Mesothelial cell of epicardium (in vitro differentiated cells): ENCODE measurements around the gene TACC2. TPM values are rescaled to one million over a fixed set of nuclear protein-coding genes. Genes with fewer than 3 reads are reported as not detected.

ENCODE experiments used
- DNase-seq, 2 experiments: peaks; one replicate each; pipeline ENCODE4 v3.0.0; 2021; ENCODE audit warnings: low spot score in 2 of 2; ENCODE audit not compliant: unreplicated experiment in 2 of 2
- H3K27ac Mint-ChIP-seq: 2 replicates; pipeline ENCODE4 v1.8.0; 2021; ENCODE audit warnings: mixed read lengths
- H3K27me3 Mint-ChIP-seq: 2 replicates; pipeline ENCODE4 v1.8.0; 2021; ENCODE audit warnings: low read depth, mixed read lengths
- H3K36me3 Mint-ChIP-seq: 2 replicates; pipeline ENCODE4 v1.8.0; 2021; ENCODE audit warnings: mixed read lengths
- H3K4me1 Mint-ChIP-seq: 2 replicates; pipeline ENCODE4 v1.8.0; 2021; ENCODE audit warnings: mixed read lengths
- H3K4me3 Mint-ChIP-seq: 2 replicates; pipeline ENCODE4 v1.8.0; 2021; ENCODE audit warnings: mild to moderate bottlenecking, moderate library complexity, mixed read lengths
- H3K9me3 Mint-ChIP-seq: 2 replicates; pipeline ENCODE4 v1.8.0; 2021; ENCODE audit warnings: mixed read lengths
- CTCF ChIP-seq: fragments of 200-600 bp; sonication (generic); IDR thresholded peaks from one replicate; pipeline ENCODE4 v1.5.0; 2021; ENCODE audit warnings: antibody characterized with exemption; ENCODE audit not compliant: unreplicated experiment
- total RNA-seq: library from RNA; stranded (reverse); gene quantifications from 3 replicates; pipeline ENCODE4 v1.2.1, GENCODE V29; 2021

Gene TACC2
- total RNA-seq, 1 donor from 2014 or later, result 25.5 TPM

DNA sequence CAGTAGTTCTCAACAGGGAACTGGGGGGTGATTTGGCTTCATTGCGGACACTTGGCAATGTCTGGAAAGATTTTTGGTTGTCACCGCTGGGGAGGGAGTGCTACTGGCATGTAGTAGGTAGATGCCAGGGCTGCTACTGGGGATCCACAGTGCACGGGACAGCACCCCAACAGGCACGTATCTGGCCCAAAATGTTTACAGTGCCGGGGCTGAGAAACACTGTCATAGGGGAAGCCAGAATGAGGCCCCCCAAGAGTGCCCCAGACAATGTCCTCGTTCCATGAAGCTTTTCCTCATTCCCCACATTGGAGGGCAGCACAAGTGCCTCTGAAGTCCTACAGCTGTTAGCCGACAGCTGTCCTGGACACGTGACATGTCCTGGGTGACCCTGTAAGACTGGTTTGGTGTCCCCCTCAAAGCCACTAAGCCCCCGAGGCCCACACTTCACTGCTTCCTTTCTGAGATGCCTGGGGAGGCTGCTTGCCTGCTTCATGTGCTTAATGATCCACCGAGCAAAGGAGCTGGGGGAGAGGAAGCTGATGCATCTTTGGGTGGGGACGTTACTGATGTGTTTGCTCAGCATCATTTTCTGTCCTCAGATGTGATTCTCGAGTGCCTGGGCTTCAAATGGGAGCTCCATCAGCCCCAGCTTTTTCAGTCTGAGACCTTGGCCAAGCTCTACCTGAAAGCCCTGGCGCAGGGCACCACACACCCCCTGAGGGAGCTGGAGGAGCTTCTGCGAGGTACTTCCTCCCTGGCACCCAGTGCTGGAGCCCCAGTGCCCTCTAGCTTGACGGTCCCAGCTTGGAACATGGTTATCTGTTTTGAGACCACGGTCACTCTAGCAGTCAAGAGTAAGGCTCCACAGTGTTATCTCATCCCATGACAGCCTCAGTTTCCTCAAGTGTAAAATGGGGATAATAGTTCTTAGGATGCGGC lies 296.8 kb downstream of the TACC2 start:
- Mint-ChIP-seq H3K9me3 (peaks cover 4% of the 10 kb centered on the region), H3K4me1 (peaks cover 6% of the 10 kb centered on the region), H3K36me3 (no peaks in the 10 kb centered on the region), H3K4me3 (no peak overlapping the region), H3K27me3 (peaks cover 6% of the 10 kb centered on the region), H3K27ac (no peak overlapping the region)
- no peak for DNase-seq
- TF ChIP-seq CTCF, result no peak

- no peak overlapping the region for H3K4me3 Mint-ChIP-seq
- H3K9me3 Mint-ChIP-seq, result peaks cover 4% of the 10 kb centered on the region
- H3K27me3 Mint-ChIP-seq, result peaks cover 4% of the 10 kb centered on the region
- no peak for DNase-seq
- H3K4me1 Mint-ChIP-seq, result peaks cover 6% of the 10 kb centered on the region
- no peak for TF ChIP-seq CTCF
- no peaks in the 10 kb centered on the region for H3K36me3 Mint-ChIP-seq
- no peak overlapping the region for H3K27ac Mint-ChIP-seq
Measured at GRCh38 chr10:122286867-122287266, 297.9 kb downstream of the TACC2 start.

GRCh38 chr10:122287570-122287969 lies 298.6 kb downstream of the TACC2 start:
- Mint-ChIP-seq H3K27ac (no peak overlapping the region), H3K4me1 (peaks cover 6% of the 10 kb centered on the region)

DNA sequence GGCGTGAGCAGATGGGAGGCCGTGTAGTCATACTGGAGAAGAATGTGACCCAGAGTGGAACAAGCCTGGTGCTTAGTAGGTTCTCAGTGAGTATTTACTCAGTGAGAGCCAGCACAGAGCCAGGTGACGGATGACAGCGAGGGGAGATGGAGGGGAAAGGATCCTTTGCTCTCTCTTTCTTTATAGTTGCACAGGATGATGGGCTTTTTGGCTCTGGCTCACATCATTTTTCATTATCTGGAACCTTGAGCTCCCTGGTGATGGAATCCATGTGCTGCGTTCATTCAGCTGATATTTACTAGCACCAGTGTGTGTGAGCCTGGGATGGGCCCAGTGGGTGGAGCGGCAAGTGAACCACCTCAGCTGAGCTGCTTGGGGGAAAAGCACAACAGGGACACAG lies 299.3 kb downstream of the TACC2 start:
- no peaks in the 10 kb centered on the region for H3K27me3 Mint-ChIP-seq
- H3K4me3 Mint-ChIP-seq, result no peak overlapping the region
- H3K9me3 Mint-ChIP-seq, result peaks cover 4% of the 10 kb centered on the region
- no peaks in the 10 kb centered on the region for H3K36me3 Mint-ChIP-seq
- H3K4me1 Mint-ChIP-seq, result peaks cover 6% of the 10 kb centered on the region
- no peak for DNase-seq
- TF ChIP-seq CTCF, result no peak
- H3K27ac Mint-ChIP-seq, result no peak overlapping the region

More at GRCh38 chr10:122287570-122287969, 298.6 kb downstream of the TACC2 start:
- TF ChIP-seq CTCF, result no peak
- Mint-ChIP-seq H3K4me3 (no peak overlapping the region), H3K36me3 (no peaks in the 10 kb centered on the region), H3K27me3 (no peaks in the 10 kb centered on the region), H3K9me3 (peaks cover 4% of the 10 kb centered on the region)
- DNase-seq, result no peak

GRCh38 chr10:122288917-122289316 lies 300.0 kb downstream of the TACC2 start:
- DNase-seq, result no peak
- peaks cover 6% of the 10 kb centered on the region for H3K4me1 Mint-ChIP-seq
- no peaks in the 10 kb centered on the region for H3K27me3 Mint-ChIP-seq
- H3K36me3 Mint-ChIP-seq, result no peaks in the 10 kb centered on the region
- no peak for TF ChIP-seq CTCF
- no peak overlapping the region for H3K4me3 Mint-ChIP-seq
- H3K27ac Mint-ChIP-seq, result no peak overlapping the region
- H3K9me3 Mint-ChIP-seq, result peaks cover 4% of the 10 kb centered on the region
